GM23248 (cell line): ENCODE data around the gene LRG1.

Source experiments
- EZH2 ChIP-seq: fragments of 200-600 bp; sonication (generic); IDR thresholded peaks from 2 replicates; pipeline ENCODE4 v1.6.1; 2018; ENCODE audit warnings: antibody characterized with exemption, mild to moderate bottlenecking; ENCODE audit not compliant: insufficient read depth, poor library complexity, severe bottlenecking
- EZH2phosphoT487 ChIP-seq: fragments of 200-600 bp; sonication (generic); IDR thresholded peaks from 2 replicates; pipeline ENCODE4 v1.6.1; 2018; ENCODE audit warnings: antibody characterized with exemption, moderate library complexity, mild to moderate bottlenecking, low read depth; ENCODE audit not compliant: insufficient read depth

- no peak for TF ChIP-seq EZH2phosphoT487
- TF ChIP-seq EZH2: no peak
These were observed 16.3 kb downstream of the LRG1 start for GRCh38 chr19:4523306-4524110.
